Stimulated activated CD4-positive, alpha-beta T cell treated with anti-CD3 and anti-CD28 coated beads, Interleukin-4, amount 100 ng/mL, for 24 hours (primary cell): ENCODE results near the gene RASGRF2.
"Not testable (repeated sequence)": the region's sequence is repeated elsewhere in the genome, so short reads cannot be mapped to it uniquely, and the experiment has no call there.

Experiments used
- DNase-seq: peaks from one replicate; pipeline ENCODE4 v3.0.0-alpha.2; 2020

The RASGRF2 gene

GRCh38 chr5:80987078-80987766 is 27.1 kb downstream of the RASGRF2 start:
- no peak for DNase-seq

- no peak for DNase-seq
Observed at GRCh38 chr5:80988419-80988935, 28.3 kb downstream of the RASGRF2 start.

DNA sequence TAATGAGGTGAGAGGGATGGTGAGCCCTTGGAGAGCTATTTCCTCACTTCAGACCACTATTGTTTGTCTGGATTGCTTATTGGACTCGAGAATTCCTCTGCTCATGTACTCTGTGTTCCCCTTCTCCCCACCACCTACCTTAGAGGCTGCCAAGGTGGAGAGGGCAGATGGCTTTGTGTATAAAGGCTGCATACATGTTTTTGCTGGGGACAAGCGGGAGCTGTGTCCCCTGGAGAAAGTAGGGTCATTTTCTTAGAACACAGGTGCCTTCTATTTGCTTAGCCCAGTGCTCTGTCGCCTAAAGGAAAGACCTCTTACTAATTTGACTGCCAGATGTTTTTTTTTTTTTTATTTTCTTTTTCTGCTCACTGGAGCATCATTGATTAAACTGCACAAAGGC is 29.7 kb downstream of the RASGRF2 start:
- DNase-seq: no peak

- no peak for DNase-seq
Observed at GRCh38 chr5:80990527-80990926, 30.4 kb downstream of the RASGRF2 start.

GRCh38 chr5:80990971-80991370 is 30.8 kb downstream of the RASGRF2 start:
- no peak for DNase-seq

- no peak for DNase-seq
Observed at GRCh38 chr5:80995908-80996307, 35.7 kb downstream of the RASGRF2 start.

- DNase-seq: peak; percentile 40
Observed at GRCh38 chr5:80998590-80998979, 38.4 kb downstream of the RASGRF2 start.

DNA sequence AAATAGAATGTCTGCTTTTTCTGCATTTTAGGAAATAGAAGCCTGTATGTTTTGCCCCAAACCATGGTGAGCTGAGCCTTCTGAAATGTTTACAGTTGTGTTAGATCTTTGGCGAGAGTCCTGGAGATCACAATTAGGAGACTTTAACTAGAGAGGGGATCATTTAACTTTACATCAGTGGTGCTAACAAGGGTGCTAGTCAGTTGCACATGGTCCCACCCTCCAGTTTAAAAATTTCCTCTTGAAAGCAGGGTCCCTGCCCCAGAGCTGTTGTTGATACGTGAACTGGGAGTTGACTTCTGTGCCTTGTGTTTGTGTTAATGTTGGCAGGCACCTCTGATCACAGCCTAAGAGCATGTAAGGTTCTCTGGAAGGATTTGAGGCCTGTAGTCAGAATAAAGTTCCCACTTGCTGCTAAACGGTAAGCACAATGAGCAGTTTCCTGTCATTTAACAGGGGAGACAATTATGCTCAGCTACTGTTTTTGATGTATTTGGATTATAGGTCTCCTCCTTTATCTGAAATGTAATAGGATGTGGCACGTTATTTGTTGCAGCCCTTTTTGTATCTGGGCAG is 43.7 kb downstream of the RASGRF2 start:
- no peak for DNase-seq

- DNase-seq: no peak
Observed at GRCh38 chr5:81005708-81006107, 45.5 kb downstream of the RASGRF2 start.

DNA sequence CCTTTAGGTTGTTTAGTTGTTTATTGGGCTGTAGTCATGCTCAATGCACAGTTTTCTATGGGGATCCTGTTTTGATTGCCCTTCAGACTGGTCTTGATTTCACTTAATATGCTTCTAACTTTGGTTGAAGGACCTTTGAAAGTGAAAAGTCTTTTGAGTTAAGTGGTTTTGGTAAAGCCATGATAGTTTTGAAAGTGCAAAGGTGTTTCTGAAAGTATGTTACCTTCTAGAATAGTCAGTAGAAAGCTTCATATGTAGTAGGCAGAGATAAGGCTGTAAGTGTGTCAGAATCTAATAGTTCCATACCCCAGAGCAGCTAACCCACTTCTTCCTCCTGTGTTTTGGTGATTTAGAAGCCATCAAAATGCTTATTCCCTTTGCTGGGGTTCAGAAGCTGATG is 46.1 kb downstream of the RASGRF2 start:
- no peak for DNase-seq

DNA sequence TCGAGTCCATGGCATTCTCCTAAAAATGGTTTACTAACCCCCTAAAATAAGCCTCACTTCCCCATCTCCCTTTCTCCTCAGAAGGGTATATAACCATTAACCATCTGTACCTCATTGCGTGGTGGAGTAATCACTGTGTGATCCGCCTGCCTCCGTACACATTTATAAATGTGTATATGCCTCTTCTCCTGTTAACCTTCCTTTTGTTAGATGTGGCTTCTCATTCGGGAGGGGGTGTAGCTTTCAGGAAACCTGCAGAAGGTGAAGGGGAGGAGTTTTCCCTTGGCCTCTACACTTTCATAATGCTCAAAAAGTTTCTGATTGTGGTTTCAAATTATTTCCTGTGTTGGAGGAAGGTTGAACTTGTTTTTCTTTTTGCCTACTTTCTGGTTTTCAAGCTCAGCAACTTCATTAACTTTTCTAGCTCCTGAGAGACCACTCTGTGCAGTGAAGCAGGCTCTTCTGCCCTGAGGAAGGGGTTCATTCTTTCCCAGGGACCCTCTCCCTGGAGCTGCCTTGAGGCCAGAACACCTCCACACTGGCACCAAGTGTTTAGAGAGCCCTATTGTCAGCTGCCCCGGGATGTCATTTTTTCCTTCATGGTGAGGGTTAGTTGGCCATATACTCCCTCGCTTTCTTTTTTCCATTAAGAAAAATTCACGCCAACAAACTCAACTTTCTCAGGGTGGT is 46.9 kb downstream of the RASGRF2 start:
- peak; percentile 67 for DNase-seq

- DNase-seq: peak; percentile 41
Observed at GRCh38 chr5:81007637-81008027, 47.5 kb downstream of the RASGRF2 start.

DNA sequence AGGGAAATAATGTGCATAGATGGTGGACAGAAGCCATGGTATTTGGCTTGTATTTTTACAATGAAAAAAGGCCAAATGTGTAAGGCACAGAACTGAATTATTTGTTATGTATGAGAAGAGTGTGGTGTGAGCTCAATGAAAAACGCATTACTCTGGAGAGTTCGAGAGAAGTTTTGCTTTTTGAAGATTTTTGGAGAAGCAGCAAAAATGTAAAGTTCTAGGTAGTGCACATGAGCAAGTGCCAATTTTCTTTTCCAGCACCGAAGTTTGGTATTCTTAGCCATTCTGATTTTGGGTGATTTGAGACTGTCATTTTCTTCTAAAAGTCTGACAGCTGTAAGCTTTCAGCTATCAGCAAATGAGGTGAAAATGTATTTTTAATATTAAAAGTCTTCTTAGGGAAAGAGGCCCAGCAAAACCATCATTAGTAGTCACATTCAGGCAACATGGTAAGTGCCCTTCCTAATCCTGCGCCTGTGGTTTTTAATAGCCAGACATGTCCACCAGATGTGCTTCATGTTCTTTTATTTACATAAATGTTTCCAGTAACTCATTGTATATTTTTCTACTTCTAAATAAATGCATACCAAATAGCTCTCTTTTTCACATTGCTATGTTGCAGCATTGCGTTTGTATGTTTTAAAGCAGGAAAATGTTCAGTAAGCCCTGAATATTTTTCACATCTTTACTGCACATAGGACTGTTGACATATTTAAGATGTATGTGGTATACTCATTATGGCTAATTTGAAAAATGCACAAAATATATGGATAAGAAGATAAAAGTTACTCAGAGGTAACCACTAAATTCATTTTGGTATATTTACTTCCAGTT is 50.4 kb downstream of the RASGRF2 start:
- no peak for DNase-seq

DNA sequence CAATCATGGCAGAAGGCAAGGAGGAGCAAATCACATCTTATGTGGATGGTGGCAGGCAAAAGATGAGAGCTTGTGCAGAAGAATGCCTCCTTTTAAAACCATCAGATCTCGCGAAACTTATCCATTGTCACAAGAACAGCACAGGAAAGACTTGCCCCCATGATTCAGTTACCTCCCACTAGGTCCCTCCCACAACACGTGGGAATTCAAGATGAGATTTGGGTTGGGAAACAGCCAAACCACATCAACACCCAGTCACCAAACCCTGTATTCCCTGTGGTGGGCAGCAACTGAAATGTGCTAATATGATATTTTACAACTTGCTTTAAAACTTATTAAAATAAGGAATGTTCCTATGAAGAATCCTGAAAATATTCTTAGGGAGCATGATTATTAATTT is 54.2 kb downstream of the RASGRF2 start:
- DNase-seq: no peak

GRCh38 chr5:81016116-81016515 is 56.0 kb downstream of the RASGRF2 start:
- DNase-seq: no peak

- no peak for DNase-seq
Observed at GRCh38 chr5:81017320-81017719, 57.2 kb downstream of the RASGRF2 start.

- not testable (repeated sequence) for DNase-seq
Observed at GRCh38 chr5:81018608-81019007, 58.4 kb downstream of the RASGRF2 start.

GRCh38 chr5:81019748-81020147 is 59.6 kb downstream of the RASGRF2 start:
- DNase-seq: no peak

- no peak for DNase-seq
Observed at GRCh38 chr5:81020478-81021167, 60.5 kb downstream of the RASGRF2 start.

DNA sequence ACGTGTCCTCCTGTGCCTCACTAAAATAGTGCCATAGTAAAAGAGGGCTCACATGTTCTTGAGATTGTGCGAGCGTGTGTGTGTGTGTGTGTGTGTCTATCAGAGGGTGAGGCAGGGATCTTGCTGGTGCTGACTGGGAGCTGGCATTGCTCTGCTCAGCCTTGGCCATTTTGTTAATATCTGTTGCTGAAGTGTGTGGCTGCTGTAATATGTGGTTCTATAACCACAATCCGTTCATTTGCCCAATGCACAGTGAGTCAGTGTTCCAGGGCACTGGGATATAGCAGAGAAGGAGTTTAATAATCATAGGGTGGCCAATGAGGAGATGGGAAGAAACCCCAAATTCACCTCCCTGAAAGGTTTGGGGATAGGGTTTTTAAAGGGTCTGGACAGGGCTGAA is 61.3 kb downstream of the RASGRF2 start:
- DNase-seq: no peak

DNA sequence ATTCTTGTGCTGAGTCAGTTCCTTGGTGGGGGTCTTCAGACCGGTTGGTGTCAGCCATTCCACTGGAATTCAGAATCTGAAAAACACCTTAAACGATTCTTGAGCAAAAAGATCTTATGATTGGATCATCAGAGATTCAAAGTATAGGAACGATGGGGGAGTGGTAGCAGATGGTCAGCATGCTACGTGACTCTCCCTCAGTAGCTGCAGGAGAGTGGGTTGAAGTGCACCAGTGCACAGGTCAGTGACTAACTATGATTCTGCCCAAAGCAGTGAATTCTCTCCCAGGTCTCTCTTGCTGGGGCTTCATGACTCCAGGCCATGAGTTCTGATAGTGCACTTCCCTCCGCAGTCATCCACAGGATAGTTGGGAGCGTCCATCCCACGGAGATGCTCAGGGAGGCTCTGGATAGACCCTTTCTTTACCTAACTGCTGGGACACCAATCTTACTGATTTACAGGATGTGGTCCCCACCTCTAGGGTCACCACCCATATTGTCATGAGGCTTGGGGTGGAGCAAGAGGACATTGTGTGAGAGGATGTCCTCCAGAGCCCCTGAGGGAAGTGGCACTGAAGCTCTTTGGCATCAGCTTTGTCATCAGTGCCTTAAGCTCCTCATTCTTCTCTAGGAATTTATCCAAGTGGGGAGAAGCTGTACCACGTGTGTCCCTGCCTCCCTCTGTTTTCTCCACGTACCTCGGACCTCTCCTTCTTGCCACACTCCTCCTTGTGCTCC is 62.0 kb downstream of the RASGRF2 start:
- no peak for DNase-seq

- no peak for DNase-seq
Observed at GRCh38 chr5:81022688-81023084, 62.5 kb downstream of the RASGRF2 start.
